Skeletal muscle cell (primary cell): Measurements from ENCODE around the gene TRIM29.
A peak's percentile ranks its signal among the peaks of the same experiment; 100 is the strongest.
"Not testable (repeated sequence)": the region's sequence is repeated elsewhere in the genome, so short reads cannot be mapped to it uniquely, and the experiment has no call there.

Experiments used
- DNase-seq: peaks from one replicate; pipeline ENCODE4 v3.0.0-alpha.2; 2010; ENCODE audit warnings: low read depth
- H3K4me3 ChIP-seq: 2 replicates; pipeline ENCODE4 v1.5.1; 2011; ENCODE audit warnings: low read depth, mild to moderate bottlenecking, control low read depth, low read length, moderate library complexity

The TRIM29 gene

DNA sequence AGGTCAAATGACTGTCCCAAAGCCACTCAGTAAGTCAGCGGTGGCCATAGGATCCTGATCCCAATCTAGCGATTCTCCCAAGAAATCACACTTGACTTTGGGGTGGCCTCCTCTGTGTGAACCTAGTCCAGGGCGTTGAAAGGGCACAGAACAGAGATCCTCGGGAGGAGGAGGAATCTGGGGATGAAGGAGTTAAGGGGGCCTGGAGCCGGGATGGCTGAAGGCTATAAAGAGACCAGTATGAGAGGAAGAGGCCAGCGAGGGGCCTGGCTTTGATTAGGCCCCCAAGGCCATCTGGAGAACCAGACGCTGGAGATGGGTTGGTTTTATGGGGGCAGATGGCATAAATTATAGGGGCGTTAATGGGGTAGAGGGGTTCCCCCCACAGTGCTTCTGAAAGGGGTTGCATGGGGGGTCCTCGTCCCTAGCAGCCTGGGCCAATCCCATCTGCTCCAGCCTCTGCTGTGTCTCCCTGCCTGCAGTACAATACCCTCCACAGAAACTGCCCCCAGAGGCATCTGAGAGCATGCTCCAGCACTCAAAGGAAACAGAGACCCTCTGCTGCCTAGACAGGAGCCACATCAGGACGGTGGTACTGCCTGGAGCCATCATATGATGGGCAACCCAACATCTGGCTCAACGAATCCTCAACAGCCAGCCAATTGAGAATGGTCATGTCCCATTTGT lies 35.2 kb upstream of the TRIM29 start:
- no peak overlapping the region for H3K4me3 ChIP-seq
- DNase-seq: no peak

DNA sequence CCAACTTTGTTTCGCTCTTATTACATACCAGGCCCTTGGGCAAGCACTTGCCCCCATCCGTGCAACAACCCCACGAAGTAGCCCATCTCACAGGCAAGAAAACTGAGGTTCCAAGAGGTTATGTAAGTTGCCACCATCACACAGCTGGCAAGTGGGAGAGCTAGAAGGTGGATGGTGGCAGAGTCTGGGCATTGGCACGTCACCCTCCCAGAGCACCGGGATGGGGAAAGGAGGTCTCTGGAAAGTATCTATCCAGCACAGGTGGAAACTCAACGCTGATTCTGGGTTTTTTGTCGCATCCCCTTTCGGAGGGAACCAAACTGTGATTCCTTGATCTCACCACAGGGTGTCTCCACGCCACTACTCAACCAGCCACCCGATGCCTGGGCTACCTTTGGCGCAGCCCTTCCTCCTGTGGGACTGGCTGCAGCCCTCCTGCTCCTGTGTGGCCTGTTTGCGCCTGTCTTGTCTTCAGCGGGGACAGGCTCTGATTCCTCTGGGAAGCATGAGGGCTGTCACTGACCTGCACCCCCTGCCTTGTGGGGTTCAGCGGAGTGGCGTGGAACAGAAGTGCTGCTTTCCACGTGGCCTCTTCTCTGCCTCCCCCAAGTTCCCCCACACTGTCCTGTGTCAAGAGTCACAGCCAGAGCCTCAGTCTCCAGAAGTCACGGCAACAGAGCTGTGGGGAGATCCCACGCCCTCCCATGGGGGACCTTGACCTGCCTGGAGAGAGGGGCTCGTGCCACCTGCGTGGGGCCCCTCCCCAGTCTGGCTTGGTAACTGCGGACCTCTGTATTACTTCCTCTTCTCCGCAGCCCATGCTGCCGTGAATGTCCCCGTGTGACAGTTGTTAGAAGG lies 34.4 kb upstream of the TRIM29 start:
- H3K4me3 ChIP-seq: no peak overlapping the region
- DNase-seq: no peak

DNA sequence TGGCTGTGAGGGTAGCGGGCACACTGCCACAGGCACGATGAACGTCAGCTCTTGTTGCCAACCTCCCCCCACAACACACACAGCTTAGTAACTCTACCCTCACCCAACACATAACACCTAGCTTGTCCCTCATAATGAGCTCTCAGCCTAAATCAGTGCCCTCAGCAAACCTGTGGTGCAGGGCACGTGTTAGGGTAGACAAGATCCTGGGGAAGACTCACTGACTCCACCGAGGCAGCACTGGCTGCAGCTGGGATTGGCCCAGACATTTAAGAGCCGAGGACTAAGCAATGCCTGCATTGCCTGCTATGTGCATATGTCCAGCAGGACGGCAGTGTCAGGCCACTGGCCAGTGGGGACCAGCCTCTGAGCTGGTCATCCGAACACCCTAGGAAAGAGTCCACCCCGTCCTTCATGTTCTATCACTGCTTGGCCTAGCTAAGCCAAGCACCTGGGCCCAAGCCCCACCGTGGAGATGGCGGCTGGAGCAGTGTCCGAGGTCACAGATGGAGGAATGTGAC lies 32.9 kb upstream of the TRIM29 start:
- DNase-seq: no peak
- H3K4me3 ChIP-seq: no peak overlapping the region

DNA sequence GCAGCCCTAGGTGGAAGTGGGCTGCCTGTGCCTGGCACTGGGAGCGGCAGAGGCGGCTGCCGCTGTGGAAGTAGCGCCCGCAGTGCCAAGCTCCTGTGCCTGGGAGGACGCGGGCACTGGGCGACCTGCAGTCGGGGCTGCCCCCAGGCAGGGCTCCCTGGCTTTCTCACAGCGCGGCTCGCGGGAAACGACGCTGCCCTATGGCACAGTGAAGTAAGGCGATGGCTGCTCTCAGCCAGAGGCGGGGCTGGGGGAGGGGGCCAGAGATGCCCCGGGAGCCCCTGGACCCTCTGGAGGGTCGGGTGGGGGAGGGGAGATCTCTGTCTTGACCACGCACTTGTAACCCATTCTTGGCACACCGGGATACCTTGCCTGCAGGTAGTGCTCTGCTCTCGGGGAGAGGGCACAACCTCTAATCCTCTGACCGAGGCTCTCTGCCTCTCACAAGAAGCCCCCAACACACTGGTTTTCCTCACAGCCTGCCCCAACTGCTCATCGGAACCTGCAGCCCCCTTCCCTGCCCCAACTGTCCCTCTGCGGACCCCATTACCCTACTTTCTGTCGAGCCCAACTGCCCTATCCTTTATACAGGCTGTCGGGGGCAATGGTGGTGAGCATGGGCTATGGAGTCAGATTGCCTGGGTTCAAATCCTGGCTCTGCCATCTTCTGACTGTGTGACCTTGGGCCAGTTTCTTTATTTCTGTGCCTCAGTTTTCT lies 32.2 kb upstream of the TRIM29 start:
- DNase-seq: no peak
- H3K4me3 ChIP-seq: no peak overlapping the region

DNA sequence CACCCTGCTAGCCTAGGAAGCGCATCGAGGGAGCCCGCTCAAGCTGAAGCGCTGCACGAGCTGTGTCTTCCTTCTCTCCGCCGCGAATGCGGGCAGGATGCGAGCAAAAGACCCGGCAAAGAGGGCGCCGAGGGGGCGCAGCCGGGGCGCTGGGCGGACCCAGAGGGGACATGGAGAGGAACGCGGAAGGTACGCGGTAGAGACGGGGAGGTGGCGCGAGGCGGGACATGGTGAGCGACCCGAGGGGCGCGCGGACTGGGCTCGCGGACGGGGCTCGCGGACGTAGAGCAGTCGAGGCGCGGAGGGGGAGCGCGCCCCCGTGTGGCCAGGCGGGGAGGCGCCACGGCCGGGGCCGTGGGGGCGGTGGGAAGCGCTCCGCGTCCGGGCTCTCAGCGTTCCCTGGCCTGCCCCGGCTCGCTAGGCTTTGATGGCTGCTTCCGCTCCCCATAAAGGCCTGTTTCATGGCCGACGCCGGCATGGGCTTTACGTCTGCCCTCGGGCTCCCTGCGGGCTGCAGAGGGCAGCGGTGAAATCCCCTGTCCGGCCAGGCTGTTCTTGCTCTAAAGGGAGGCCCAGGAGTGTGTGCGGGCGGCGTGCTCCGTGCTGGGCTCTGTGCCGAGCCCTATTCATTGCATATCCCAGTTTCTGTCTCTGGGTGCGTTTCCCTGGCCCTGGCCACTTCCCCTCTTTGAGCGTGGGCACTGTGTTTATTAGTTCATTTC lies 31.2 kb upstream of the TRIM29 start:
- no peak for DNase-seq

DNA sequence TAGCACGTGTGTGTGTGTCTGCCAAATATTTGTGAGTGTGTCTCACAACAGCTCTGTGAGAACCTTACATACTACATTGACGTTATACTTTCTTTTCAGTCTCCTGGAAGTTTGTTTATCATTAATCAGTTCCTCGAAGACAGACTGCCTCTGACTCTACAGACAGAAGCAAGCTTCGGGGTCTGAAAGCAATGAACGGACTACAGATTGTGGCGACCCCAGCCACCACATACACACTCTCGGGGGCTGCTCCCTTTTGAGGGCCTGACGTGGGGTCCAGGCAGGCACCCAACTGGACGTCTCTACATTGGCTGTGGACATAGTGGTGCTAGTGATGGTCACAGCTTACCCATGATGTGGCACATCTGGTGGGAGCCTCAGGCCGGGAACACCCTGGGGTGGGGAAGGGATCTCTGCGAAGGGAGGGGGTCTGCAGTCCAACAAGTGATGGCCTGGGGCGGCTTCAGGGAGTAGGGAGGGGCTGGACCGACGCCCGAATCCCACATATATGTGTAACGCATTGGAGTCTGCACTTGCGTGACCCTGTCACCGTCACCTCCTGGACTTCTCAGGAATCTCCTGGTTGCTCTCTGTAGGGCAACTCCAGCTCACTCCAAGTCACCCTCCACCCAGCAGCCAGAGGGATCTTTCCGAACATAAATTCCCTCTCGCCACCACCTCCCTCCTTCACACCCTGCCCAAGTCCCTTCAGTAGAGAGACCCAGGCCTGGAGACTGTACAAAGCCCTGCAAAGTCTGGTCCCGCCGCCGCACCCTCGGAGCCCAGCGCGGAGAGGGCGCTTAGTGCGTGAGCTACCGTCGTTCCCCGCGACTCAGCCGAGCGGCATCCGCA lies 30.4 kb upstream of the TRIM29 start:
- DNase-seq: no peak
- peak overlapping the region; percentile 50 for H3K4me3 ChIP-seq

More for the DNA sequence above, 31.2 kb upstream of the TRIM29 start:
- H3K4me3 ChIP-seq: peak overlapping the region; percentile 50

DNA sequence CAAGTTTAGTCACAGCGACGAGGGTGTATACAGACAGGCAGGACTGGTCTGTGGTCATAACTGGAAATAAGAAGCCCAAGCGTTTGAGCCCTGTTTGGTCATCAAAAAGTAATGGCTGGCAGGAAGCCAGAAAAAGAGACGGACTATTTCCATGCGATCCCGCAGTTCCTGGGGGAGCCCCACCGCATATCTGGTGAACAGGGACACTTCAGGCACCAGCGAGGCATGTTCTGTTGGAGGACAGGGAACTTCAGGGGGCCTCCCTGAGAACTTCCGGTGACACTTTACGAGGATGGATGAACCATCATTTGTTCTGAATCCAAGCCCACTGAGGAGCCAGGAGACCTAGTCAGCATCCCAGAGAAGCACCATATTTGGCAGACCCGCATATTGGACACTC lies 29.7 kb upstream of the TRIM29 start:
- no peak for DNase-seq
- no peak overlapping the region for H3K4me3 ChIP-seq

DNA sequence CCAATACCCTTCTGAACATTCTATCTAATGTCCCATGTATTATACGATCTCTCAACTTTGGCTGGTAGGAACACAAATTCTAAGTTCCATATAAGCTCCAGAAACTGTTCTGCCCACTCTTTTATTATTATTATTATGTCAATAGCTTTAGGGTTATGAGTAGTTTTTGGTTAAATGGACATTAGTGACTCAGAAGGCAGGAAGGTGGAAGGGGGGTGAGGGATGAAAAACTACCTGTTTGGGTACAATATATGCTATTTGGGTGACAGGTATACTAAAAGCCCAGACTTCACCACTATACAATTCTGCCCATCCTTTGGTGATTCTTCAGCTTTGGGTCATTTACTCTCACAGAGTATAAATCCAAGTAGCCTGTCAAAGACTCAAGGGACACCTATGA lies 22.5 kb upstream of the TRIM29 start:
- DNase-seq: no peak
- H3K4me3 ChIP-seq: no peak overlapping the region

DNA sequence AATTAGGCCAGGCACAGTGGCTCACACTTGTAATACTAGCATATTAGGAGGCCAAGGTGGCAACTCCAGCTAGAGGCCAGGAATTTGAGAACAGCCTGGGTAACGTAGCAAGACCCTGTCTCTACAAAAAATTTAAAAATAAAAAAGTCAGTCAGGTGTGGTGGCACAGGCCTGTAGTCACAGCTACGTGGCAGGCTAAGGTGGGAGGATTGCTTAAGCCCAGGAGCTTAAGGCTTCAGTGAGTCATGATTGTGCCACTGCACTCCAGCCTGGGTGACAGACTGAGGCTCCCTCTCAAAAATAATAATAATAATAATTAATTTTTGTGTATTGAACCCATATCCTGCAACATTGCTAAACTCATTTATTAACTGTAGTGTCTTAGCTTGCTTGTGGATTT lies 15.3 kb upstream of the TRIM29 start:
- DNase-seq: no peak
- no peak overlapping the region for H3K4me3 ChIP-seq

DNA sequence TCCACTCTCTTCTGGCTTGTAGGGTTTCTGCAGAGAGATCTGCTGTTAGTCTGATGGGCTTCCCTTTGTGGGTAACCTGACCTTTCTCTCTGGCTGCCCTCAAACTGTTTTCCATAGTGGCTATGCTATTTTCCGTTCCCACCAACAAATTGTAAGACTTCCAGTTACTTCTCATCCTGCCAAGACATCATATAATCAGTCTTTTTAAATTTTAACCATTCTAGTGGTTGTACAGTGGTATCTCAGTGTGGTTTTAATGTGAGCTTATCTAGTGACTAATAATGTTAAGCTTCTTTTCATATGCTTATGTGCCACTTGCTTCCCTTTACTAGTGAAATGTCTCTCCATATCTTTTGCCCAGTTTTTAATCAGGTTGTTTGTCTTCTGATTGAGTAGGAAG lies 13.6 kb upstream of the TRIM29 start:
- no peak overlapping the region for H3K4me3 ChIP-seq

DNA sequence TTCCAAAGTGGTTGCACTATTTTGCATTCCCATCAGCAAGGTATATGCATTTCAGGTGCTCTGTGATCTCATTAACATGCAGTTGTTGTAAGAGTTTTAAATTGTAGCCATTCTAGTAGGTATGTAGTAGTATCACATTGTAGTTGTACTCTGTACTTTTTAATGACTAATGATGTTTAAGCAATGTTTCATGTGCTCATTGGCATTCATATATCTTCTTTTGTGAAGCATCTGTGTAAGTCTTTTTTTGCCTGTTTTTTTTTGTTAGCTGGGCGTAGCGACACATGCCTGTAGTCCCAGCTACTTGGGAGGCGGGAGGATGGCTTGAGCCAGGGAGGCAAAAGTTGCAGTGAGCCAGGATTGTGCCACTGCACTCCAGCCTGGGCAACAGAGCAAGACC lies 11.3 kb upstream of the TRIM29 start:
- no peak for DNase-seq
- H3K4me3 ChIP-seq: no peak overlapping the region

More for the DNA sequence above, 13.6 kb upstream of the TRIM29 start:
- DNase-seq: no peak

DNA sequence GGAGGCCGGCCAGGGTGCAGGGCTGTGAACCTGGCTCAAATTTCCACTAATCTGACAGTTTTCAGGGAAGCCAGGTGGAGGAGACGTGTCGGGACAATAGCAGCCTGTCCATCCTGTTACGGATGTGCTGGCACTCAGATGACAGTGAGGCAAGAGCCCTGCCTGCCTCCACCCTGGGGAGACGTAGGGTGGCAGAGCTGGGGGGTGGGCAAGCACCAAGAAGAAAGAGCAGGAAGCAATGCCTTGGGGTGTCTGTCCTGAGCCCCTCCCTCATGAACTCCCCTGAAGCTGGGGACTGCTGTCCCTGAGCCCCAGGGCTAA lies 10.0 kb upstream of the TRIM29 start:
- no peak for DNase-seq
- no peak overlapping the region for H3K4me3 ChIP-seq

DNA sequence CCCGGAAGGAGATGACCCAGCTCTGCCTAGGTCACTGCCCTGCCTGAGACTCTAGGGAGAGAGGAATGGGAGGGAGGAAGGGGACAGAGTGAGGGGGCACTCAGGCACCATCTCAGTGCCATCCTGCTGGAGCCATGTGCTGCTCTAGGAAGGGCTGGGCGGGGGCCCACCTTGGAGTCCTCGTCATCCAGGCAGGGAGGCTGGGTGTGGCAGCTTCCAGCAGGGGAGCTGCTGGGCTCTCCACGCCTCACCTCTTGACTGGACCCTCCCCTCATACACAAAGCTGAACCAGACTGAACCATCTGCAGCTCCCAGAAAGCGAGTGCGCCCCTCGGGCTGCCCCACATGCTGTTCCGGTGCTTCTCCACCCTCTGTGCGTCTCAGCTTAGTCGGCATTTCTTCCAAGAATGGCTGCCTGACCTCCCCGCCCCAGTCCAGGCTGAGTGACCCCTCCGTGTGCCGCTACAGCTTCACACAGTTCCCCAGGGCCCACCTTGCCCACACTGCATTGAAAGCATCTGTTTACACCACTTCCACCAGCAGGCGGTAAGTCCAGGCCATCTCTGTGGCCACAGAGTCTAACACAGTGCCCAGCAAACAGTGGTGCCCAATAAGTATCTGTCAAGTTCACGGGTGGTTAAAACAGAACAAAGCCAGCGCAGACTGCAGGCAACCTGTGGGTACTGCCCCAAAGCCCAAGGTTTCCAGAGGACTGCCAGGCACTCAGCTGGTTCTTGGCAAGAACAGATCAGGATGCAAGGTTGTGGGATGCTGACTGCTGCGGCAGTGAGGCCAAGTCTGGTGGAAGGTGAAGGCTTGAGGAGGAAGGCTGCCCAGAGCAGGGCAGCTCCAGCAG lies 9.4 kb upstream of the TRIM29 start:
- H3K4me3 ChIP-seq: no peak overlapping the region

DNA sequence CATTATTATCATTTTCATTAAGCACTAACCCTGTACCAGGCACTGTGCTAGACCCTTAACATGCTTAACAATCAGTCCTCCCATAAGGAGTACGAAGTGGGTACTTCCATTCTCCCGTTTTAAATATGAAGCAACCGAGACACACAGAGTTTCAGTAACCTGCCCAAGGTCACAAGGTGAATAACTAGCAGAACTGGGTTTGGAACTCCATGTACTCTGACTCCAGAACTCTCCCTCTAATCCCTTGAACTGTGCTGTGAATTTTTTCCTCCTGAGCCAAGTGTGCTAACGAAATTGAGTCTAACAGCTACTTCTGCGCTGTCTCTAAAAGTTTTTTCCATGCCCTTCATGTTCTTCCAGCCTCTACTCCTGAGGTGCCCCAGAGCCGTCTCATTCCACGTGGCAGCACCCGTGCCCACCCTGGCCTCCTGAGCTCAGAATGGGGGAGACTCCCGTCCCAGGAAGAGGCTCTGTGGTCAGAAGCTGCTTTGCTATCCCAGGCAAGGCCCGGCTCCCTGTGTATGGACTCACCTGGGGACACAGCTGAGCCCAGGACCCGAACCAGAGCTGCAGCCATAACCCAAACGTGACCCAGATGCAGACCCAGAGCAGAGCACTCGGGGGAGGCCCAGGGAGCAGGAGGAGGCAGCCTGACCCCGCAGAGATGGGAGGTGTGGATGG lies 8.6 kb upstream of the TRIM29 start:
- no peak overlapping the region for H3K4me3 ChIP-seq
- DNase-seq: no peak

More for the DNA sequence above, 9.4 kb upstream of the TRIM29 start:
- DNase-seq: no peak

DNA sequence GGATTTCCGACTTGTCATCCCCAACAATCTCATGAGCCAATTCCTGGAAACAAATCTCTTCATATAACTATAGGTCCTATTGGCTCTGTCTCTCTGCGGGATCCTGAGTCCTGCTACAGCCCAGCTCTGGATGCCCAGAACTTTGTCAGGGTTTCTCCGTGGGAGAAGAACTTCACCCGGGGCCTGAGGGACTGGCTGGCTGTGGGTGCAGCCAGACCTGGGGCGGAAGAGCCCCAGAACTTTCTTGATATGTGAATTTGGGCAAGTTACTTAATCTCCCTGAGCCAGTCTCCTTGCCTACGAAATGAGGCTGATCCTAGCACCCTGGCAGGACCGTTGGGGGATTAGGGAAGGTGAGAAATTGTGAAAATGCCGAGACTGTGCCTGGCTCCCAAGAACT lies 6.6 kb upstream of the TRIM29 start:
- H3K4me3 ChIP-seq: no peak overlapping the region

DNA sequence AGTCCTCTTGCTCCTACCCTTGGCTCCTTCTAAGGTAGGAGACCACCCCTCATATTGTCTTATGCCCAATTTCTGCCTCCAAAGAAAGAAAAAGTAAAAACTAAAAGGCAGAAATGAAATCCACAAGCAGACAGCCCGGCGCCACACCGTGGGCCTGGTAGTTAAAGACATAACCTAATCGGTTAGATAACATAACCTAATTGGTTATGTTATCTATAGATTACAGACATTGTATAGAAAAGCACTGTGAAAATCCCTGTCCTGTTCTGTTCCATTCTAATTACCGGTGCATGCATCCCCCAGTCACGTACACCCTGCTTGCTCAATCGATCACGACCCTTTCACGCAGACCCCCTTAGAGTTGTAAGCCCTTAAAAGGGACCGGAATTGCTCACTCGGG lies 5.6 kb upstream of the TRIM29 start:
- not testable (repeated sequence) for H3K4me3 ChIP-seq, DNase-seq

More for the DNA sequence above, 6.6 kb upstream of the TRIM29 start:
- no peak for DNase-seq

DNA sequence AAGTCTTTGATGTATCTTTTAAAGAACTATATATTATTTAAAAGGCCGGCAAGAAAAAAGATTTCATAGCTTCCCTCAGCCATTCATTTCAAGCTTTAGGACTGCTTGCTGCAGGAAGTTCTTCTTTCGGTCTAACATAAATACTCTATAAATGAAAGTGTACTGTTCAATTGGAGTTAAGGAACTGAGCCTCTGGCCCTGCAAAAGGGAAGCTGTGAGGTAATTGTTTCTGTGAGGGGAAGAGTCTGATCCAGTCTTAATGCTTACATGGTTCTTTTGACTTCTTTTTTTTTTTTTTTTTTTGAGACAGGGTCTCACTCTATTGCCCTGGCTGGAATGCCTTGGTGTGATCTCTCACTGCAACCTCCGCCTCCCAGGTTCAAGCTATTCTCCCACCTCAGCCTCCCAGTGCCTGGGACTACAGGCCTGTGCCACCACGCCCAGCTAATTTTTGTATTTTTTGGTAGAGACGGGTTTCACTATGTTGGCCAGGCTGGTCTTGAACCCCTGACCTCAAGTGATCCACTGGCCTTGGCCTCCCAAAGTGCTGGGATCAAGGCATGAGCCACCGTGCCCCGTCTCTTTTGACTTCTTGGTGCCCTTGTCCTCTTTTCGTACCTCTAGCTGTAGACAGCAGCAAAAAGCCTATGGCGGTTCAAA lies 4.7 kb upstream of the TRIM29 start:
- no peak overlapping the region for H3K4me3 ChIP-seq
- no peak for DNase-seq
